Measurements from ENCODE around the gene MRPL28.
A peak's percentile ranks its signal among the peaks of the same experiment; 100 is the strongest.

MRPL28 gene

GRCh38 chr16:320206-320605 is 50.1 kb downstream of the MRPL28 start:
- Histone ChIP-seq H3K4me3 (ENCODE audit: low read length in 2 of 2) (no peak overlapping the region), H4K8ac (ENCODE audit: low read depth, low read length) (no peak overlapping the region), H3K36me3 (replicated peaks in 1 of 2; ENCODE audit: control insufficient read depth in 2 of 2, insufficient read depth in 2 of 2, low read length in 2 of 2) (peaks cover 4 to 31% of the 10 kb centered on the region in 2 donors)

GRCh38 chr16:318628-319027 is 51.7 kb downstream of the MRPL28 start:
- H3K36me3 ChIP-seq (replicated peaks in 1 of 2; ENCODE audit: control insufficient read depth in 2 of 2, insufficient read depth in 2 of 2, low read length in 2 of 2), result peaks cover 11 to 47% of the 10 kb centered on the region in 2 donors
- H2AK5ac ChIP-seq (ENCODE audit: low read depth, low read length), result no peak overlapping the region
- DNase-seq (ENCODE audit: low spot score), result peak; percentile 14
- H2BK15ac ChIP-seq (ENCODE audit: low read length), result no peak overlapping the region
- H3K9ac ChIP-seq (ENCODE audit: low read depth, low read length, poor library complexity), result peak overlapping the region; percentile 82
- H3K4me1 ChIP-seq (ENCODE audit: control insufficient read depth in 2 of 2, insufficient read depth in 1 of 2, low read depth in 1 of 2, low read length in 2 of 2), result peaks cover 0 to 8% of the 10 kb centered on the region in 2 donors
- no peak overlapping the region for H3K27ac ChIP-seq (replicated peaks; ENCODE audit: low read length)
- H3K27me3 ChIP-seq (ENCODE audit: control insufficient read depth in 3 of 3, insufficient read depth in 3 of 3, low read depth in 1 of 3, low read length in 3 of 3), result no peaks in the 10 kb centered on the region
- H3K4me2 ChIP-seq (ENCODE audit: insufficient read depth, low read length, poor library complexity, severe bottlenecking), result no peak overlapping the region
- no peak overlapping the region for H3K4me3 ChIP-seq (ENCODE audit: low read length in 2 of 2)
- H3K4ac ChIP-seq (ENCODE audit: low read length), result no peak overlapping the region
- no peak overlapping the region for H4K91ac ChIP-seq (ENCODE audit: low read depth, low read length, poor library complexity)
- H4K8ac ChIP-seq (ENCODE audit: low read depth, low read length), result no peak overlapping the region
- peak overlapping the region; percentile 60 for H3K18ac ChIP-seq (ENCODE audit: low read length)
- no peak overlapping the region for H2AFZ ChIP-seq (ENCODE audit: low read length)
- H2BK120ac ChIP-seq (ENCODE audit: low read depth, low read length), result no peak overlapping the region
- peaks cover 25% of the 10 kb centered on the region for H3K79me1 ChIP-seq (ENCODE audit: low read depth, low read length)
- H3K14ac ChIP-seq (ENCODE audit: low read length), result peak overlapping the region; percentile 97
- H2BK5ac ChIP-seq (ENCODE audit: low read length), result no peak overlapping the region
- WGBS, 2 donors (ENCODE audit: extremely low coverage in 2 of 2, insufficient read length in 2 of 2, insufficient replicate concordance in 1 of 2), result no CpG with 5 or more reads among the region's 22 CpGs
- no peak overlapping the region for H3K23ac ChIP-seq (ENCODE audit: low read depth, low read length, poor library complexity)
- H2BK12ac ChIP-seq (ENCODE audit: low read length), result no peak overlapping the region
- H3K9me3 ChIP-seq (replicated peaks in 1 of 2; ENCODE audit: control insufficient read depth in 2 of 2, insufficient read depth in 1 of 2, low read depth in 1 of 2, low read length in 2 of 2), result no peaks in the 10 kb centered on the region

More at GRCh38 chr16:320206-320605, 50.1 kb downstream of the MRPL28 start:
- Histone ChIP-seq H3K27me3 (ENCODE audit: control insufficient read depth in 3 of 3, insufficient read depth in 3 of 3, low read depth in 1 of 3, low read length in 3 of 3) (no peaks in the 10 kb centered on the region), H3K27ac (replicated peaks; ENCODE audit: low read length) (no peak overlapping the region), H3K4me1 (ENCODE audit: control insufficient read depth in 2 of 2, insufficient read depth in 1 of 2, low read depth in 1 of 2, low read length in 2 of 2) (peaks cover 0 to 10% of the 10 kb centered on the region in 2 donors), H3K4ac (ENCODE audit: low read length) (no peak overlapping the region), H3K18ac (ENCODE audit: low read length) (no peak overlapping the region), H2BK120ac (ENCODE audit: low read depth, low read length) (no peak overlapping the region), H2BK12ac (ENCODE audit: low read length) (no peak overlapping the region), H2AFZ (ENCODE audit: low read length) (no peak overlapping the region), H3K79me1 (ENCODE audit: low read depth, low read length) (peaks cover 27% of the 10 kb centered on the region), H4K91ac (ENCODE audit: low read depth, low read length, poor library complexity) (no peak overlapping the region), H3K9me3 (replicated peaks in 1 of 2; ENCODE audit: control insufficient read depth in 2 of 2, insufficient read depth in 1 of 2, low read depth in 1 of 2, low read length in 2 of 2) (no peaks in the 10 kb centered on the region), H3K14ac (ENCODE audit: low read length) (no peak overlapping the region), H2BK5ac (ENCODE audit: low read length) (no peak overlapping the region), H3K9ac (ENCODE audit: low read depth, low read length, poor library complexity) (no peak overlapping the region), H2AK5ac (ENCODE audit: low read depth, low read length) (no peak overlapping the region), H3K4me2 (ENCODE audit: insufficient read depth, low read length, poor library complexity, severe bottlenecking) (no peak overlapping the region), H2BK15ac (ENCODE audit: low read length) (no peak overlapping the region), H3K23ac (ENCODE audit: low read depth, low read length, poor library complexity) (no peak overlapping the region)
- WGBS, 2 donors (ENCODE audit: extremely low coverage in 2 of 2, insufficient read length in 2 of 2, insufficient replicate concordance in 1 of 2), result no CpG with 5 or more reads among the region's 5 CpGs
- no peak for DNase-seq (ENCODE audit: low spot score)

GRCh38 chr16:317583-317982 is 52.8 kb downstream of the MRPL28 start:
- no peak overlapping the region for H3K9ac ChIP-seq (ENCODE audit: low read depth, low read length, poor library complexity)
- no peak overlapping the region for H3K27ac ChIP-seq (replicated peaks; ENCODE audit: low read length)
- H3K36me3 ChIP-seq (replicated peaks in 1 of 2; ENCODE audit: control insufficient read depth in 2 of 2, insufficient read depth in 2 of 2, low read length in 2 of 2), result peaks cover 15 to 57% of the 10 kb centered on the region in 2 donors
- no peak overlapping the region for H2BK12ac ChIP-seq (ENCODE audit: low read length)
- H2BK15ac ChIP-seq (ENCODE audit: low read length), result no peak overlapping the region
- H3K27me3 ChIP-seq (ENCODE audit: control insufficient read depth in 3 of 3, insufficient read depth in 3 of 3, low read depth in 1 of 3, low read length in 3 of 3), result no peaks in the 10 kb centered on the region
- H3K23ac ChIP-seq (ENCODE audit: low read depth, low read length, poor library complexity), result peak overlapping the region; percentile 11
- DNase-seq (ENCODE audit: low spot score), result no peak
- no peak overlapping the region for H4K8ac ChIP-seq (ENCODE audit: low read depth, low read length)
- H4K91ac ChIP-seq (ENCODE audit: low read depth, low read length, poor library complexity), result no peak overlapping the region
- no peaks in the 10 kb centered on the region for H3K9me3 ChIP-seq (replicated peaks in 1 of 2; ENCODE audit: control insufficient read depth in 2 of 2, insufficient read depth in 1 of 2, low read depth in 1 of 2, low read length in 2 of 2)
- no peak overlapping the region for H2AFZ ChIP-seq (ENCODE audit: low read length)
- H3K79me1 ChIP-seq (ENCODE audit: low read depth, low read length), result peaks cover 25% of the 10 kb centered on the region
- peak overlapping the region in 1 of 2 donors; percentile 36 for H3K4me3 ChIP-seq (ENCODE audit: low read length in 2 of 2)
- no peak overlapping the region for H3K4me2 ChIP-seq (ENCODE audit: insufficient read depth, low read length, poor library complexity, severe bottlenecking)
- WGBS, 2 donors (ENCODE audit: extremely low coverage in 2 of 2, insufficient read length in 2 of 2, insufficient replicate concordance in 1 of 2), result no CpG with 5 or more reads among the region's 5 CpGs
- H3K14ac ChIP-seq (ENCODE audit: low read length), result no peak overlapping the region
- peaks cover 0 to 6% of the 10 kb centered on the region in 2 donors for H3K4me1 ChIP-seq (ENCODE audit: control insufficient read depth in 2 of 2, insufficient read depth in 1 of 2, low read depth in 1 of 2, low read length in 2 of 2)
- H3K18ac ChIP-seq (ENCODE audit: low read length), result no peak overlapping the region
- H2BK5ac ChIP-seq (ENCODE audit: low read length), result no peak overlapping the region
- no peak overlapping the region for H3K4ac ChIP-seq (ENCODE audit: low read length)
- no peak overlapping the region for H2AK5ac ChIP-seq (ENCODE audit: low read depth, low read length)
- no peak overlapping the region for H2BK120ac ChIP-seq (ENCODE audit: low read depth, low read length)

Data from neuronal stem cell (in vitro differentiated cells).